ENCODE data around the gene GAL3ST1. TPM values are rescaled to one million over a fixed set of nuclear protein-coding genes. Genes with fewer than 3 reads are reported as not detected.

The GAL3ST1 gene
- total RNA-seq, 1 donor from 2014 or later, result 8.8 TPM

DNA sequence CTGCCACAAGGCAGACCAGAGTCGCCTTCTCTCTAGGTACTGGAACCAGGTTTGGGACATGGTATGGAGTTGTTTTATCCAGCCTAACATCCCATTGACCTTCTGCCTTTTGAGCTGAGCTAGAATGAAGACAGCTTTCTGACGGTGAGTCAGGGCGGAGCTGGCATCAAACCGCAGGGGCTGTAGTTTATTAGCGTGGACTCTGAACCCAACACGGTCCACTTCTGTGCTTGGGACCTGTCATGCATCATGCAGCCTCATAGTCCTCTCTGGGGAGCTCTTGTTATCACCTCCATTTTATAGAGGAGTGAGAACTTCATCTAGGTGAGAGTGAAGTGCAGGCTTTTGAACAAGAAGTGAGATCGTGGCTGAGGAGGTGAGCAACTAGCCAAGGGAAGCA lies 8.3 kb downstream of the GAL3ST1 start:
- no peak overlapping the region for H3K27ac Mint-ChIP-seq (ENCODE audit: unreplicated experiment)

DNA sequence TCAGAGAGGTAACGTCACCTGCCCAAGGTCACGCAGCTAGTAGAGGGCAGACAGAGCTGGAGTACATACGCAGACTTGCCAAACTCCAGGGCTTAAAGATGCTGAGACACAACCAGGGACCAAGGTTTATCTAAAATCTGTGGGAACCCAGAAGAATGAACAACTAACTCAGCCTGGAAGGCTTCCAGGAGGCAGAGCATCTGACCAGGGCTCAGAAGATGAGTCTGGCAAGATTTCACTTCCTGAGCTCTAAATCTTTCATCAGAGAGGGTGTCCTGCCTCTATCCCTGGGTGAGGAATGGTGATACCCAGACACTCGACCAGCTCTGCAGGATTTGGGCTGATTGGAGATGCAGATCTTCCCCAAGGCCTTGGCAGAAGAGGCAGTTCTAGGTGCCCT lies 9.1 kb downstream of the GAL3ST1 start:
- Mint-ChIP-seq H3K27ac (ENCODE audit: unreplicated experiment) (no peak overlapping the region), H3K9me3 (no peaks in the 10 kb centered on the region), H3K27me3 (ENCODE audit: low read depth) (peaks cover 4% of the 10 kb centered on the region), H3K36me3 (ENCODE audit: low read depth) (no peaks in the 10 kb centered on the region), H3K4me1 (peaks cover 6% of the 10 kb centered on the region), H3K4me3 (no peak overlapping the region)
- TF ChIP-seq, protein P1, sequence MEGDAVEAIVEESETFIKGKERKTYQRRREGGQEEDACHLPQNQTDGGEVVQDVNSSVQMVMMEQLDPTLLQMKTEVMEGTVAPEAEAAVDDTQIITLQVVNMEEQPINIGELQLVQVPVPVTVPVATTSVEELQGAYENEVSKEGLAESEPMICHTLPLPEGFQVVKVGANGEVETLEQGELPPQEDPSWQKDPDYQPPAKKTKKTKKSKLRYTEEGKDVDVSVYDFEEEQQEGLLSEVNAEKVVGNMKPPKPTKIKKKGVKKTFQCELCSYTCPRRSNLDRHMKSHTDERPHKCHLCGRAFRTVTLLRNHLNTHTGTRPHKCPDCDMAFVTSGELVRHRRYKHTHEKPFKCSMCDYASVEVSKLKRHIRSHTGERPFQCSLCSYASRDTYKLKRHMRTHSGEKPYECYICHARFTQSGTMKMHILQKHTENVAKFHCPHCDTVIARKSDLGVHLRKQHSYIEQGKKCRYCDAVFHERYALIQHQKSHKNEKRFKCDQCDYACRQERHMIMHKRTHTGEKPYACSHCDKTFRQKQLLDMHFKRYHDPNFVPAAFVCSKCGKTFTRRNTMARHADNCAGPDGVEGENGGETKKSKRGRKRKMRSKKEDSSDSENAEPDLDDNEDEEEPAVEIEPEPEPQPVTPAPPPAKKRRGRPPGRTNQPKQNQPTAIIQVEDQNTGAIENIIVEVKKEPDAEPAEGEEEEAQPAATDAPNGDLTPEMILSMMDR (conservative IDR thresholded peaks at IDR 0.05), result no peak
- no peak for DNase-seq (ENCODE audit: low read depth, low spot score)

More for the DNA sequence above, 8.3 kb downstream of the GAL3ST1 start:
- Mint-ChIP-seq H3K27me3 (ENCODE audit: low read depth) (peaks cover 4% of the 10 kb centered on the region), H3K9me3 (no peaks in the 10 kb centered on the region), H3K4me3 (no peak overlapping the region), H3K4me1 (peaks cover 6% of the 10 kb centered on the region), H3K36me3 (ENCODE audit: low read depth) (no peaks in the 10 kb centered on the region)
- TF ChIP-seq, protein P1 (conservative IDR thresholded peaks at IDR 0.05), result no peak
- no peak for DNase-seq (ENCODE audit: low read depth, low spot score)

DNA sequence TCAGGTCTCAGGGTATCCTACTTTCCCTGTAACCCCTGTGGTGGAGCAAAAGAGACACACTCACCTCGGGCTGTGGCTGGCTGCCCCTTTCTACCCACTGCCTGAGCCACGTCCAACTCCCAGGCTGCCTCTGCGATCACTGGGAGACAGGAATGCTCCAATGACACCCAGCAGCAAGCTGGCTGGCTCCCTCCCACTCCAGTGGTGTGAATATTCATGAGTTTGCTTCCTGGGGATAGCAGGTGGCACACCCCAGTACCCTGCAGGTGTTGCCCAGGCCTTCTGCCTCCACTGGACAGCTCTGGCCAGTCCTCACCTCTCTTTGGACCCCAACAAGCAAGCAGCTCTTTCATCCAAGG lies 9.7 kb downstream of the GAL3ST1 start:
- H3K9me3 Mint-ChIP-seq, result no peaks in the 10 kb centered on the region
- DNase-seq (ENCODE audit: low read depth, low spot score), result no peak
- TF ChIP-seq, protein P1 (conservative IDR thresholded peaks at IDR 0.05), result no peak
- peaks cover 9% of the 10 kb centered on the region for H3K4me1 Mint-ChIP-seq
- H3K4me3 Mint-ChIP-seq, result no peak overlapping the region
- no peaks in the 10 kb centered on the region for H3K36me3 Mint-ChIP-seq (ENCODE audit: low read depth)
- H3K27ac Mint-ChIP-seq (ENCODE audit: unreplicated experiment), result no peak overlapping the region
- H3K27me3 Mint-ChIP-seq (ENCODE audit: low read depth), result peaks cover 4% of the 10 kb centered on the region

DNA sequence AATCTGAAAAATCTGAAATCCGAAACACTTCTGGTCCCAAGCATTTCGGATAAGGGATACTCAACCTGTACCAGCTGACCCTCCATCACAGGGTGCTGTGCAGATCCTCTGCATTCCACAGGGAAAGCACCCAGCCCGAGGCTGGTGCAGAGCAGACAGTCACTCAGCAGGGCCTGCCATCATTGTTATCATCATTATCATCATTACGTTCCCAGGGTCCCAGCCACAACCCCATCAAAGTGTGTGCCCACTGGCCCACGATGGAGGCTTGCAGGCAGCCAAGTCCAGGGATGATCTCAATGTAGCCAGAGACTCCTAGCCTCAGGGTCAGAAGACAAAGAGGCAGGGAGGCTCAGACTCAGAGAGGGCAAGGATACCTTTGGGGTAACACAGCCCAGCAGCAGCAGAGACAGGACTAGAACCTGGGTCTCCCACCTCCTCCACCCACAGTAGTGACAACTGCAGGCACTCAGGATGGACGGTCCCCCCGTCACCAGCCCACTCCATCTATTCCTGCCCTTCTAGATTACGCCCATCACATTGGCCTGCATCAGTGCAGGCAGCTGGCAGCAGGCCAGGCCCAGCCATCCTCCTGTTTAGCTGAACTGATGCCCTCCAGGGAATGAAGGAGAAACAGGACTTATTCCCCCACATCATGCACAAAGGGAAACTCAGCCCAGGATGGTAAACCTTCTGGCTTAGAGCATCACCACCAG lies 10.3 kb downstream of the GAL3ST1 start:
- H3K4me1 Mint-ChIP-seq, result peaks cover 11% of the 10 kb centered on the region
- no peak overlapping the region for H3K4me3 Mint-ChIP-seq
- H3K27ac Mint-ChIP-seq (ENCODE audit: unreplicated experiment), result no peak overlapping the region
- no peaks in the 10 kb centered on the region for H3K36me3 Mint-ChIP-seq (ENCODE audit: low read depth)
- H3K9me3 Mint-ChIP-seq, result no peaks in the 10 kb centered on the region
- TF ChIP-seq, protein P1 (conservative IDR thresholded peaks at IDR 0.05), result no peak
- DNase-seq (ENCODE audit: low read depth, low spot score), result no peak
- H3K27me3 Mint-ChIP-seq (ENCODE audit: low read depth), result peaks cover 2% of the 10 kb centered on the region

DNA sequence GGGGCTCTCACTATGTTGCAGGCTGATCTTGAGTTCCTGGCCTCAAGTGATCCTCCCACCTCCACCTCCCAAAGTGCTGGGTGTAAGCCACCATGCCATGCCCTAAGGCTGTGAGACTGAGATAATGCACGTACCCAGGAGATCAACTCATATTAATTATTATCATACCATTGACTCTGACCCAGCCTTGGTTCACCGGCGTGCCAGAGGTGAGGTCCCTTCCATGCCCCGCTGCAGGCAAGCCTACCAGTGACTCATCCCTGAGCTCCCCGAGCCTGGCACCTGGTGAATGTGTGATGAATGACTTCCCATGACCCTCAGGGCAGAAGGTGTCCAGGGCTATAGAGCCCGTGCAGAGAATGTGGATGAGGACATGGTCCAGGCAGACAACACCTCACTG lies 12.1 kb downstream of the GAL3ST1 start:
- Mint-ChIP-seq H3K27me3 (ENCODE audit: low read depth) (no peaks in the 10 kb centered on the region), H3K36me3 (ENCODE audit: low read depth) (no peaks in the 10 kb centered on the region), H3K27ac (ENCODE audit: unreplicated experiment) (no peak overlapping the region), H3K4me3 (no peak overlapping the region), H3K4me1 (peaks cover 5% of the 10 kb centered on the region), H3K9me3 (no peaks in the 10 kb centered on the region)
- TF ChIP-seq, protein P1 (conservative IDR thresholded peaks at IDR 0.05), result no peak
- no peak for DNase-seq (ENCODE audit: low read depth, low spot score)

Data from neural crest cell (in vitro differentiated cells).